Activated naive CD4-positive, alpha-beta T cell (primary cell): Measurements from ENCODE around the gene FBRS.
"Not testable (repeated sequence)": the region's sequence is repeated elsewhere in the genome, so short reads cannot be mapped to it uniquely, and the experiment has no call there.

Experiments
- DNase-seq, 4 experiments: peaks; one replicate each; lab custom pipeline; 2025; lab: John Stamatoyannopoulos, UW

The FBRS gene

GRCh38 chr16:30657866-30658730 lies at the start of gene FBRS:
TSS of gene FBRS (plus strand) at chr16:30658431. CDS start at chr16:30659519, 1,088 bp downstream.
- peak; percentile 99 to 100 (median 100) for DNase-seq

GRCh38 chr16:30609002-30609925 lies 49.0 kb upstream of the FBRS start:
- peak in 2 of 4 experiments; percentile 38 to 55 for DNase-seq

DNA sequence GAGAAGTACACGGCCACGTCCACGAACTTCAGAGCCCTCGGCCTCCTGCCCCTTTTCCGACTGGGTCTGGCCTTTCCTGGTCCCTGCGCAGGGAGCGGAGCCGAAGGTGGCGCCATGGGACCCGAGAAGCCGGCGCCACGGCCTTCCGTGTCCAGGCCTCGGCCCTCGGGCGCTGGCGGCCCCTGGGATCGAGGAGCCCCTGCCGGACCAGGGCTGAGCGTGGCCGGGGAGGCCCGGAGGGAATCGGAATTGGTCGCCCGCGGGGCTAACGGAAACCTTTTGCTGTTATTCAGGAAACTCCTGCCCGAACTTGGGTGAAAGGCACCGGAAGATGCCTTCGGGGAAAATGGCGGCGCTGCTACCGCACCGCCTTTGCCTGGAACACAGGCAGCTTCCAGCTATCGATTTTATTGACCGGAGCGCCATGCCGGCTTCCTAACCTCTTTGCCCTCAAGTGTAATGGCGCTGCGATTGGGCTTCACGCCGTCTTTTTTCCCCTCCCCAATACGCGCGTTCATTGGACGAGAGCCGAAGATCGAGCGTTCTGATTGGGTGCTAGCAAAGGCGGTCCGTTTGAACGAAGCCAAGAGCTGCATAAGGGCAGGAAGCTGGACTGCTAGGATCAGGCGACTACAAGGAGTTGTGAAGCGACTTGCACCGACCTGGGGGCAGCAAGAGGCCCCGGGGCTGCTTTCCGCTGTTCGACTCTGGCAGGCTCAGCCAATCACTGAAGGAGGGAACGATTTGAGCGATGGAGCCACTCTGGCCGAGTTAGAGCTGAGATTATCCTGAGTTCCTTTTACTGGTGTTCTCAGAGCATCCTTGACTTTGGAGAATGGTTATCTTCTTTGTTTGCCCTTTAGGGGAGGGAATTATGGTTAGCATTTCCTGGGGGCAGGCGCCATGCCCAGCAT lies 48.0 kb upstream of the FBRS start, which contains the start of gene ZNF689:
Gene ZNF689, minus strand, starts transcription at position 464 of the 914 bp plus-strand sequence. Its CDS starts 348 bp downstream, at position 116.
- DNase-seq = peak; percentile 76 to 92 (median 84)

- DNase-seq = peak; percentile 22 to 51 (median 37)
Measured at GRCh38 chr16:30615358-30616091, 42.7 kb upstream of the FBRS start.

- no peak for DNase-seq
Measured at GRCh38 chr16:30619202-30619601, 39.0 kb upstream of the FBRS start.

DNA sequence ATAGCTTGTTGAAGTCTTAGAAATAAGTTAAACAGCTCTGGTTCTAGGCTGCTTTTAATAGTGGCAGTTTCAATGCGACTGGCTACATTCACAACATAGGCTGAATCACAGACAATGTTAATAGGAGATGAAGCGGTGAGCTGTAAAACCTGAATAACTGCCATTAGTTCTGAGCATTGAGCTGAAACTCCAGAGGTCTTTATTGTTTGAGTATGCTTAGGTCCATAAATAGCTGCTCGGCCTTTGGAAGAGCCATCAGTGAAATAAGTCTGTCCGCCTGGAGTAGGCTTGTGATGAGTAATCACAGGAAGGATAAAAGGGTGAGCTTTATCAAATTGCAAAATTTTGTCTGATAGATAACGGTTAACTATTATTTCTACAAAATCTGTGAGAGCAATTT lies 38.6 kb upstream of the FBRS start:
- DNase-seq = no peak

GRCh38 chr16:30620169-30620568 lies 38.1 kb upstream of the FBRS start:
- DNase-seq = no peak

DNA sequence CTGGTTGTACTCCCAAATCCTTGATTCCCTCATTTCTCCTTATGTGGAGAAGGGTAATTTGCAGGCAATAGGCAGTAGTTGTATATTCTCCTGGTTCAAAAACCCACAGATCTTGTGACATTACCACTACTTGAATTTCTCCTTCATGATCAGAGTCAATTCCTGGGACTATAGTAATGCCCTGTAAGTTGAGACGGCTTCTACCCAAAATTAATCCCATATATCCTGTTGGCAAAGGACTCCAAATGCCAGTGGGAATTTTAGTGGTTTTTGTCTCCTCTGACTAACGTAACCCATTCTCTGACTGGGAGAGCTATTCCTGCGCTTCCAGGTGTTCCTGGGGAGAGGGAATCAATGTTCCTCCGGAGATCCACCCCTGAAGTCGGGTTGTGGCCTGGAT lies 36.5 kb upstream of the FBRS start:
- DNase-seq = no peak

GRCh38 chr16:30622455-30623032 lies 35.7 kb upstream of the FBRS start:
- no peak for DNase-seq

- DNase-seq = no peak
Measured at GRCh38 chr16:30623536-30624283, 34.5 kb upstream of the FBRS start.

DNA sequence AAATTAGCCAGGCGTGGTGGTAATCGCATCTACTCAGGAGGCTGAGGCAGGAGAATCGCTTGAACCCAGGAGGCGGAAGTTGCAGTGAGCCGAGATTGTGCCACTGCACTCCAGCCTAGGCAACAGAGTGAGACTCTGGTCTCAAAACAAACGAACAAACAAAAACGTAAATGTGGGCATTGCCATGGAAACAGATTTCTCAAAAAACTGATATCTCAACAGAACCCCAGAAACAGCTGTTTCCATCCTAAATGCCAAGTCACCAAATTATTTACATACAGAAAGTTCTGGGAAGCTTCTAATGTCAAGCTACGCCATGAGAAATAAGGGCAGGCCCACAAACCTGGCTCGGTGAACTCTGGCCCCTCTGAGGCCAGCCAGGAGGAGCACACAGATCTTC lies 32.0 kb upstream of the FBRS start:
- DNase-seq = no peak

GRCh38 chr16:30628628-30629540 lies 29.3 kb upstream of the FBRS start:
- peak; percentile 77 to 88 (median 86) for DNase-seq

GRCh38 chr16:30632454-30632853 lies 25.8 kb upstream of the FBRS start:
- DNase-seq = not testable (repeated sequence)

DNA sequence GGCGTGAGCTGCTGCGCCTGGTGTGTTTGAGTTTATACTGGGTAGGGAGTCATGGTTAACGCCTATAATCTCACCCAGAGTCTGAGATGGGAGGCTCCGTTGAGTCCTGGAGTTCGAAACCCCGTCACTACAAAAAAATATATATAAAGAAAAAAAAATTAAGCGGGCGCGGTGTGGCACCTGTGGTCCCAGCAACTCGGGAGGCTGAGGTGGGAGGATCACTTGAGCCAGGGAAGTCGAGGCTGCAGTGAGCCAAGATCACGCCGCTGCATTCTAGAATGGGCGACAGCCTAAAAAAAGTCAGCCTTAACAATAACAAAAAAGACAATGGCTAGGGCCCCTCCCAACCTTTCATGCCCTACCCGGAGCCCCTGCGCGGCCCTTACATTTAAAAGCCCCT lies 24.7 kb upstream of the FBRS start:
- no peak for DNase-seq

- DNase-seq = no peak
Measured at GRCh38 chr16:30636599-30636998, 21.6 kb upstream of the FBRS start.

DNA sequence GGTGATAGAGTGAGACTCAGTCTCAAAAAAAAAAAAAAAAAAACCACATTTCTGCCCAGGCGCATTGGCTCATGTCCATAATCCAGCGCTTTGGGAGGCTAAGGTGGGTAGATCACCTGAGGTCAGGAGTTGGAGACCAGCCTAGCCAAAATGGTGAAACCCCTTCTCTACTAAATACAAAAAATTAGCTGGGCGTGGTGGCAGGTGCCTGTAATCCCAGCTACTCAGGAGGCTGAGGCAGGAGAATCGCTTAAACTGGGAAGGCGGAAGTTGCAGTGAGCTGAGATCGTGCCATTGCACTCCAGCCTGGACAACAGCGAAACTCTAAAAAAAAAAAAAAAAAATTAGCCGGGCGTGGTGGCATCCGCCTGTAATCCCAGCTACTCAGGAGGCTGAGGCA lies 21.1 kb upstream of the FBRS start:
- DNase-seq = not testable (repeated sequence)

DNA sequence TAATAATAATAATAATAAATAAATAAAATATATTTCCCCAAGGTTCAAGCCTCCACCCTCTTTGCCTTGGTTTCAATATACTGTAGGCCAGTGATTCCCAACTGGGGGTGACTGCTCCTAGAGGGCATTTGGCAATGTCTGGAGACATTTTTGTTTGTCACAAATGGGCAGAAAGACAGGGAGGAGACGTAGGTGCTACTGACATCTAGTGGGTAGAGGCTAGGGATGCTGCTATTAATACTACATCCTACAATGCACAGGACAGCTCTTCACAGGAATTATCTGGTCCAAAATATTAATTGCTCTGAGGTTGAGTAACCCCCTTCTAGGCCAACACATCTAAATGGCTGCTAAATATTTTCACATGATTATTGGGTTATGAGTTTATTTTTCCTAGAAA lies 20.3 kb upstream of the FBRS start:
- no peak for DNase-seq

DNA sequence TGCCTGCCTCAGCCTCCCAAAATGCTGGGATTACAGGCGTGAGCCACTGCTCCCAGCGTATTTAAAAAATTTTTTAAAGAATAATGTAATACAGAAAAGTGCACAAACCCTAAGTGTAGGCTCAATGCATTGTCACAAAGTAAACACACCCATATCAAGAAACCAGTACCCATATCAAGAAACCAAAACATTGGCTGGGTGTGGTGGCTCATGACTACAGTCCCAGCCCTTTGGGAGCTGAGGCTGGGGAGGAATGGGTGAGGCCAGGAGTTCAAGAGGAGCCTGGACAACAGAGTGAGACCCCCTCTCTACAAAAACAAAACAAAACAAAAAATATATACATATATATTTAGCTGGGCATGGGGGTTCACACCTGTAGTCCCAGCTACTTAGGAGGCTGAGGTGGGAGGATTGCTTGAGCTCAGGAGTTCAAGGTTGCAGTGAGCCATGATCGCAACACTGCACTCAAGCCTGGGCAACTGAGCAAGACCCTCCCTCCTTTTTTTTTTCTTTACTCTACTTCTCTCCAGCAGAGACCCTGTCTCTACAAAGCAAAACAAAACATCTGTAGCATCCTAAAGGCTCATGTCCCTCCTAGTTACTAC lies 16.8 kb upstream of the FBRS start:
- DNase-seq = no peak
